Nephron (organoid): ENCODE measurements around the gene PARL.

Source experiments
- H3K27ac Mint-ChIP-seq, 3 experiments: 2 replicates each; pipeline ENCODE4 v1.8.0; 2020; ENCODE audit warnings: mixed read lengths in 3 of 3, mild to moderate bottlenecking in 2 of 3, moderate library complexity in 1 of 3
- H3K27me3 Mint-ChIP-seq: 2 replicates; pipeline ENCODE4 v1.8.0; 2021; ENCODE audit warnings: low read depth, mild to moderate bottlenecking, moderate library complexity, mixed read lengths
- H3K36me3 Mint-ChIP-seq: 2 replicates; pipeline ENCODE4 v1.8.0; 2020; ENCODE audit warnings: low read depth, mixed read lengths
- H3K4me1 Mint-ChIP-seq: 2 replicates; pipeline ENCODE4 v1.8.0; 2020; ENCODE audit warnings: mixed read lengths
- H3K4me3 Mint-ChIP-seq, 3 experiments: 2 replicates each; pipeline ENCODE4 v1.8.0; 2020; ENCODE audit warnings: mild to moderate bottlenecking in 3 of 3, mixed read lengths in 3 of 3, moderate library complexity in 2 of 3
- H3K9me3 Mint-ChIP-seq: 2 replicates; pipeline ENCODE4 v1.8.0; 2020; ENCODE audit warnings: mixed read lengths
- TF ChIP-seq, protein P1 (sequence below), 3 experiments: fragments of 200-600 bp; sonication (generic); IDR thresholded peaks; one replicate each; pipeline ENCODE4 v1.5.0; 2021; ENCODE audit warnings: antibody characterized with exemption in 3 of 3; ENCODE audit not compliant: unreplicated experiment in 3 of 3

The PARL gene

DNA sequence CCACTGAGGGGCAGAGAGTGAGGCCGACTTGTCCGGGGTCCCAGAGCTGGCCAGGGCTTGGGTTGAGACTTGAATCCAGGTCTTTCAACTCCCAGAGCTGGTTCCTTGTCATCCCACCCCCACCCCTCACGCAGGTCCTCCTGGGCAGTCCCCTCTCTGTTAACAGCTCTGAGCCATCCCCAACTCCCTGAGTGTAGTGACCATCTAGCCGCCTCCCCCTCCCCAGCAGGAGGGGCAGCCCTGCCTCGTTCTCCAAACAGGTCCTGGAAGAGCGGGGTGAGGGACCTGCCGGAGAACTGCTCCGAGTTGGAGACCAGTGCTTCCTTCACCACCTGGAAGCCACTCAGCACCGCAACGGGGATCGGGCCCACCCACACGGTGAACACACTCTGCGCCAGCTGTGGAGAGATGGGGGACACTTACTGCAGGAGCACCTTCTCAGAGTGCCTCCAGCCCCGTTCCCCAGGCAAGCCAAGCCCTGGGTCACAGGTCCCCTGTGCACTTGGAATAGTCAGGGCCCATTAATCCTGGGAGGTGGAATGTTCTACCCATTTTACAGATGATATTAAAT, 24.4 kb upstream of the PARL start:
- TF ChIP-seq, protein P1, sequence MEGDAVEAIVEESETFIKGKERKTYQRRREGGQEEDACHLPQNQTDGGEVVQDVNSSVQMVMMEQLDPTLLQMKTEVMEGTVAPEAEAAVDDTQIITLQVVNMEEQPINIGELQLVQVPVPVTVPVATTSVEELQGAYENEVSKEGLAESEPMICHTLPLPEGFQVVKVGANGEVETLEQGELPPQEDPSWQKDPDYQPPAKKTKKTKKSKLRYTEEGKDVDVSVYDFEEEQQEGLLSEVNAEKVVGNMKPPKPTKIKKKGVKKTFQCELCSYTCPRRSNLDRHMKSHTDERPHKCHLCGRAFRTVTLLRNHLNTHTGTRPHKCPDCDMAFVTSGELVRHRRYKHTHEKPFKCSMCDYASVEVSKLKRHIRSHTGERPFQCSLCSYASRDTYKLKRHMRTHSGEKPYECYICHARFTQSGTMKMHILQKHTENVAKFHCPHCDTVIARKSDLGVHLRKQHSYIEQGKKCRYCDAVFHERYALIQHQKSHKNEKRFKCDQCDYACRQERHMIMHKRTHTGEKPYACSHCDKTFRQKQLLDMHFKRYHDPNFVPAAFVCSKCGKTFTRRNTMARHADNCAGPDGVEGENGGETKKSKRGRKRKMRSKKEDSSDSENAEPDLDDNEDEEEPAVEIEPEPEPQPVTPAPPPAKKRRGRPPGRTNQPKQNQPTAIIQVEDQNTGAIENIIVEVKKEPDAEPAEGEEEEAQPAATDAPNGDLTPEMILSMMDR (IDR thresholded peaks at IDR 0.05; ENCODE audit: unreplicated experiment in 3 of 3): no peak
- H3K4me1 Mint-ChIP-seq: no peaks in the 10 kb centered on the region
- H3K27me3 Mint-ChIP-seq: peaks cover 8% of the 10 kb centered on the region
- no peaks in the 10 kb centered on the region for H3K9me3 Mint-ChIP-seq
- no peaks in the 10 kb centered on the region for H3K36me3 Mint-ChIP-seq
- no peak overlapping the region for H3K27ac Mint-ChIP-seq
- H3K4me3 Mint-ChIP-seq: no peak overlapping the region

DNA sequence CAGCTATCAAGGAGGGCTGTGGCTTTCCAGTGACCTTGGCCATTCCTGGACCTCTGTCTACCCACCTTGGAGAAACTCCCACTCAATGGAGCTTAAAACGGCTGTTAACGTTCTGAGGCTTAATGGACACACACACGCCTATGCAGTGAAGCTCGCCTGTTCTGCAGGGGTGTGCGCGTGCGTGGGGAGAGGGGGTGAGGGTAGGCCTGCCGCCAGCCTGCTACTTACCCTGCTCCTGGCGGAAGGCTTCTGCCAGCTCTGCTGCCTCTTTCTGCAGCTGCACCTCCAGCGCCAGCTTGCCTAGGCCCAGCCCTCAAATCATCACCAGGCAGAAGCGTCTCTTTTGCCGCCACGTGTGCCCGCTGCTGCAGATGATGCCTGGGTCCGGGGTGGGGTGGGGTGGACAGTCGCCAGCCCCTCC, 23.2 kb upstream of the PARL start:
- Mint-ChIP-seq H3K4me3 (no peak overlapping the region), H3K36me3 (no peaks in the 10 kb centered on the region), H3K27ac (no peak overlapping the region)

DNA sequence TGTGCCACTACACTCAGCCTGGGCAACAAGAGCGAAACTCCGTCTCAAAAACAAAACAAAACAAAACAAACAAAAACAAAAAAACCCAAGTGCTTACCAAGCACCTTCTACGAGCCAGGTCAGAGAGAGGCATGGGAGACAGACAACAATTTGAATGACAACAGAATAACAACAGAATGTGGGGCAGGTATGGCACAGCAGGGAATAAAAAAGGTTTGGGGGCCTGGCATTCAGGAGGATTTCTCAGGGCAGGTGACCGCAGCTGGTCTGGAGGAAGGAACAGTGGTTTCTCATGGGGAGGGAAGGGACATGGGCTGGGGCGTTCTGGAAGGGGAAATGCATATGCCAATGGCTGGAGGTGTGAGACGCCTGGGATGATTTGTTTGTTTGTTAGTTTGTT, 22.5 kb upstream of the PARL start:
- Mint-ChIP-seq H3K27ac (no peak overlapping the region), H3K36me3 (no peaks in the 10 kb centered on the region), H3K9me3 (no peaks in the 10 kb centered on the region), H3K4me3 (no peak overlapping the region), H3K4me1 (no peaks in the 10 kb centered on the region), H3K27me3 (peaks cover 8% of the 10 kb centered on the region)
- TF ChIP-seq, protein P1 (IDR thresholded peaks at IDR 0.05; ENCODE audit: unreplicated experiment in 3 of 3): no peak

More for the DNA sequence above, 23.2 kb upstream of the PARL start:
- Mint-ChIP-seq H3K9me3 (no peaks in the 10 kb centered on the region), H3K4me1 (no peaks in the 10 kb centered on the region), H3K27me3 (peaks cover 8% of the 10 kb centered on the region)
- TF ChIP-seq, protein P1 (IDR thresholded peaks at IDR 0.05; ENCODE audit: unreplicated experiment in 3 of 3): no peak

DNA sequence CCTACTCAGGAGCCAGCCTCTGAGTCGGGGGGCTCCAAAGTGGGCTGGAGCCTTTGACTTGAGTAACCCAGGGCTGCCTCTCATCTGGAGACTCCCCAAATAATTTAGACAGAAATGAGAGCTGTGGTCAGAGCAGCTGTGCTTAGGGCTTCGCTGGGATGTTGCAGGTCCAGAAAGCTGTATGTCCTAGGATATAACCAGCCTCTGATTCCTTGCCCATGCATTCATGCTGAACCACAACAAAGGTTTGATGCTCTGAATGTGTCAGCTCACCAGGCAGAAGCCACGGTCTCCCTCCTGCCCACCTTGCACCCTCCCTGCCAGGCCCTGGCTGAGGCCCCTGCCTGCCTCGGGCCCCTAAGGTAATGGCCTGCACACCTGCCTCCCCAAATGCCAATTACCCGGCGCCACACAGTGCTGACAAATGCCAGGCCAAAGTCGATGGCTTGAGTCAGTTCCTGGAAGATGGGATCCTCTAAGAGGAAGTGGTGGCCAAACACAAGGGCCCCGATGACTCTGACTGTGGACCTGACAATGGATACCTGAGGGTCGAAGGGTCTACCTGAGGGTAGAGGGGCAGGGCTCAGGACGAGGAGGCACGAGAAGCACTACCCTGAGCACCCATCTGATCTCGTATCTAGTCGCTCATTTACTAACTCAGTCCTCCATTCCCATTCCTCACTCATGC, 21.7 kb upstream of the PARL start:
- H3K36me3 Mint-ChIP-seq: no peaks in the 10 kb centered on the region
- H3K27me3 Mint-ChIP-seq: peaks cover 14% of the 10 kb centered on the region
- H3K4me1 Mint-ChIP-seq: no peaks in the 10 kb centered on the region
- no peaks in the 10 kb centered on the region for H3K9me3 Mint-ChIP-seq
- TF ChIP-seq, protein P1 (IDR thresholded peaks at IDR 0.05; ENCODE audit: unreplicated experiment in 3 of 3): no peak
- no peak overlapping the region for H3K27ac Mint-ChIP-seq
- H3K4me3 Mint-ChIP-seq: no peak overlapping the region

DNA sequence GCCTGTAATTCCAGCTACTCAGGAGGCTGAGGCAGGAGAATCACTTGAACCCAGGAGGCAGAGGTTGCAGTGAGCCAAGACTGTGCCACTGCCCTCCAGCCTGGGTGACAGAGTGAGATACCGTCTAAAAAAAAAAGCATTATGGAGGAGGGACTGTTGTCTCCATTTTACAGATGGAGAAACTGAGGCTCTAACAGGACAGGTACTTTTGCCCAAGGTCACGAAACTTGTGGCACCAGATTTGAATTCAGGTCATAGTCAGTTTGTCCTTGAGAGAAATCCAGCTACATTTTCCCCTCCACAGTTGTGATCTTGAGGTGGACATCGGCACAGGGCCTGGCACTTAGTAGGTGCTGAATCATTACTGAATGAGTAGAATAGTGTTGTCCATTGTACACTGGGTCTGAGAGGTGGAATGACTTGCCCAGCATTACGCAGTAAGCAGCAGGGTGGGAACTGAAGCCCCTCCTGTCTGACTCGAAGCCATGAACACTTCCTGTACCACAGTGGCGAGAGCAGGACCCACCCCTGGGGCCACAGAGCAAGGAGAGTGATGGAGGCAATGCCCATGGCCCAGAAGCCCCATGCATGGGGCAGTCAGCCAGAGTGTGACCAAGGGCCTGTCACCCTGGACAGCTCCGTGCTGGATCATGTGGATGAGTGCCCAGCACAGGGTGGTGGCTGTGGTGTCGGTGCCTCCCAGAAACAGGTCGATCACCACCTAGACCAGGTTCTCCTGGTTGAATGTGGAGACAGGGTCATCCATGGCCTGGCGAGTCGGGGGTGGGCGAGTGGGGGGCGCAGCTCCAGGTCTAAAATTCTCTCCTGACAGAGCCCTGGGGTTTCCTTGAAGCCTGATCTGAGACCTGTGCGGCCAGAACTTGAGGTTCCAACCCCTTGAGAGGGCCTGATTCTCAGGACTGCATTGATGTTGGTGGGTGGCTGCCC, 20.4 kb upstream of the PARL start:
- Mint-ChIP-seq H3K27ac (no peak overlapping the region), H3K9me3 (no peaks in the 10 kb centered on the region), H3K4me1 (no peaks in the 10 kb centered on the region), H3K4me3 (no peak overlapping the region), H3K36me3 (no peaks in the 10 kb centered on the region), H3K27me3 (peaks cover 10% of the 10 kb centered on the region)
- TF ChIP-seq, protein P1 (IDR thresholded peaks at IDR 0.05; ENCODE audit: unreplicated experiment in 3 of 3): no peak
